ENCODE results near the gene DLGAP1. TPM values are rescaled to one million over a fixed set of nuclear protein-coding genes. Genes with fewer than 3 reads are reported as not detected.

Gene DLGAP1
- total and polyA plus RNA-seq, 2 experiments from 2014 or later = 17.0 to 48.5 TPM

GRCh38 chr18:4130734-4131719 lies 324.1 kb downstream of the DLGAP1 start:
- Histone ChIP-seq H3K27me3 (ENCODE audit: insufficient read depth) (no peaks in the 10 kb centered on the region), H3K4me3 (no peak overlapping the region), H4K20me1 (replicated peaks; ENCODE audit: insufficient read depth) (no peaks in the 10 kb centered on the region), H3F3A (replicated peaks; ENCODE audit: low read depth) (no peaks in the 10 kb centered on the region), H3K9me2 (ENCODE audit: insufficient read depth) (no peaks in the 10 kb centered on the region), H3K4me2 (0 out of 2 replicates have a peak overlapping the region, but pooled peaks have one; percentile 11), H2AFZ (no peak overlapping the region), H3K36me3 (ENCODE audit: insufficient read depth) (no peaks in the 10 kb centered on the region), H3K79me2 (replicated peaks; ENCODE audit: insufficient read depth) (no peaks in the 10 kb centered on the region), H3K4me1 (ENCODE audit: insufficient read depth) (peaks cover 48% of the 10 kb centered on the region), H3K27ac (ENCODE audit: low read depth) (0 out of 2 replicates have a peak overlapping the region, but pooled peaks have one; percentile 12)
- H3K4me1 Mint-ChIP-seq = peaks cover 74% of the 10 kb centered on the region
- ATAC-seq (peak; percentile 57), DNase-seq (ENCODE audit: low spot score) (peak; percentile 30)
- peaks cover 2% of the 10 kb centered on the region; the same call in 1 of the 3 replicates for H3K36me3 Mint-ChIP-seq (ENCODE audit: low read depth)
- peak overlapping the region; percentile 57 for H3K27ac Mint-ChIP-seq
- H3K9me3 Mint-ChIP-seq = no peaks in the 10 kb centered on the region
- H3K27me3 Mint-ChIP-seq (ENCODE audit: insufficient read depth, low read depth, poor library complexity) = peaks cover 11% of the 10 kb centered on the region
- H3K4me3 Mint-ChIP-seq = no peak overlapping the region
- TF ChIP-seq CTCF (conservative IDR thresholded peaks at IDR 0.05; ENCODE audit: low read depth in 2 of 2) (peak; percentile 29 to 44), EZH2phosphoT487 (IDR thresholded peaks at IDR 0.05; ENCODE audit: unreplicated experiment) (no peak), REST (IDR thresholded peaks at IDR 0.05; ENCODE audit: unreplicated experiment) (no peak)

GRCh38 chr18:4126939-4127338 lies 328.2 kb downstream of the DLGAP1 start:
- peaks cover 3% of the 10 kb centered on the region for H3K27me3 Mint-ChIP-seq (ENCODE audit: insufficient read depth, low read depth, poor library complexity)
- Histone ChIP-seq H2AFZ (no peak overlapping the region), H3K36me3 (ENCODE audit: insufficient read depth) (no peaks in the 10 kb centered on the region), H3K4me2 (no peak overlapping the region), H3K4me1 (ENCODE audit: insufficient read depth) (peaks cover 63% of the 10 kb centered on the region), H3K27me3 (ENCODE audit: insufficient read depth) (no peaks in the 10 kb centered on the region), H3K27ac (ENCODE audit: low read depth) (no peak overlapping the region), H3K4me3 (no peak overlapping the region), H3F3A (replicated peaks; ENCODE audit: low read depth) (no peaks in the 10 kb centered on the region), H3K9me2 (ENCODE audit: insufficient read depth) (no peaks in the 10 kb centered on the region), H4K20me1 (replicated peaks; ENCODE audit: insufficient read depth) (no peaks in the 10 kb centered on the region), H3K79me2 (replicated peaks; ENCODE audit: insufficient read depth) (no peaks in the 10 kb centered on the region)
- peaks cover 87% of the 10 kb centered on the region for H3K4me1 Mint-ChIP-seq
- H3K9me3 Mint-ChIP-seq = no peaks in the 10 kb centered on the region
- ATAC-seq = no peak
- no peak overlapping the region for H3K4me3 Mint-ChIP-seq
- no peak for DNase-seq (ENCODE audit: low spot score)
- no peak overlapping the region; the same call in 1 of the 2 replicates for H3K27ac Mint-ChIP-seq
- H3K36me3 Mint-ChIP-seq (ENCODE audit: low read depth) = peaks cover 3% of the 10 kb centered on the region; the same call in 1 of the 3 replicates
- TF ChIP-seq EZH2phosphoT487 (IDR thresholded peaks at IDR 0.05; ENCODE audit: unreplicated experiment) (no peak), JUNB (IDR thresholded peaks at IDR 0.05; ENCODE audit: unreplicated experiment) (no peak), ETS1 (IDR thresholded peaks at IDR 0.05) (no peak), EZH2 (IDR thresholded peaks at IDR 0.05; ENCODE audit: low read depth, unreplicated experiment) (no peak), POLR2AphosphoS5 (IDR thresholded peaks at IDR 0.05; ENCODE audit: low read depth) (no peak), CREB1 (CRISPR knock-in tag; IDR thresholded peaks at IDR 0.05; ENCODE audit: low read depth) (no peak), ZNF114 (CRISPR knock-in tag; IDR thresholded peaks at IDR 0.05) (no peak)

Measured in GM23338 (cell line).